Measurements from ENCODE around the gene RTP2. TPM values are rescaled to one million over a fixed set of nuclear protein-coding genes. Genes with fewer than 3 reads are reported as not detected.
"Not testable (repeated sequence)": the region's sequence is repeated elsewhere in the genome, so short reads cannot be mapped to it uniquely, and the experiment has no call there.

The RTP2 gene
- total RNA-seq, 1 experiment from 2014 or later: not detected

- Histone ChIP-seq H3K27me3 (ENCODE audit: control insufficient read depth, insufficient read depth, low read length) (no peaks in the 10 kb centered on the region), H3K36me3 (replicated peaks; ENCODE audit: control insufficient read depth, insufficient read depth, low read length) (no peaks in the 10 kb centered on the region), H3K4me3 (ENCODE audit: insufficient read depth, low read depth, low read length) (no peak overlapping the region)
- DNase-seq: no peak
Observed at GRCh38 chr3:187708696-187709095, 6.3 kb upstream of the RTP2 start.

GRCh38 chr3:187706971-187707370 lies 4.6 kb upstream of the RTP2 start:
- Histone ChIP-seq H3K27me3 (ENCODE audit: control insufficient read depth, insufficient read depth, low read length) (no peaks in the 10 kb centered on the region), H3K4me3 (ENCODE audit: insufficient read depth, low read depth, low read length) (no peak overlapping the region), H3K36me3 (replicated peaks; ENCODE audit: control insufficient read depth, insufficient read depth, low read length) (no peaks in the 10 kb centered on the region)
- no peak for DNase-seq

GRCh38 chr3:187705164-187705563 lies 2.8 kb upstream of the RTP2 start:
- no peak for DNase-seq
- Histone ChIP-seq H3K27me3 (ENCODE audit: control insufficient read depth, insufficient read depth, low read length) (no peaks in the 10 kb centered on the region), H3K36me3 (replicated peaks; ENCODE audit: control insufficient read depth, insufficient read depth, low read length) (no peaks in the 10 kb centered on the region), H3K4me3 (ENCODE audit: insufficient read depth, low read depth, low read length) (no peak overlapping the region)

GRCh38 chr3:187700249-187700648 lies 2.1 kb downstream of the RTP2 start:
- H3K27me3 ChIP-seq (ENCODE audit: control insufficient read depth, insufficient read depth, low read length): no peaks in the 10 kb centered on the region
- no peaks in the 10 kb centered on the region for H3K36me3 ChIP-seq (replicated peaks; ENCODE audit: control insufficient read depth, insufficient read depth, low read length)
- DNase-seq: no peak

GRCh38 chr3:187698499-187699399 lies 3.6 kb downstream of the RTP2 start:
- H3K4me3 ChIP-seq (ENCODE audit: insufficient read depth, low read depth, low read length): no peak overlapping the region
- no peaks in the 10 kb centered on the region for H3K36me3 ChIP-seq (replicated peaks; ENCODE audit: control insufficient read depth, insufficient read depth, low read length)
- no peak for DNase-seq
- H3K27me3 ChIP-seq (ENCODE audit: control insufficient read depth, insufficient read depth, low read length): no peaks in the 10 kb centered on the region

More at GRCh38 chr3:187700249-187700648, 2.1 kb downstream of the RTP2 start:
- no peak overlapping the region for H3K4me3 ChIP-seq (ENCODE audit: insufficient read depth, low read depth, low read length)

GRCh38 chr3:187696021-187696420 lies 6.3 kb downstream of the RTP2 start:
- no peaks in the 10 kb centered on the region for H3K27me3 ChIP-seq (ENCODE audit: control insufficient read depth, insufficient read depth, low read length)
- no peaks in the 10 kb centered on the region for H3K36me3 ChIP-seq (replicated peaks; ENCODE audit: control insufficient read depth, insufficient read depth, low read length)
- H3K4me3 ChIP-seq (ENCODE audit: insufficient read depth, low read depth, low read length): no peak overlapping the region
- no peak for DNase-seq

GRCh38 chr3:187695449-187695848 lies 6.9 kb downstream of the RTP2 start:
- DNase-seq: no peak
- no peaks in the 10 kb centered on the region for H3K27me3 ChIP-seq (ENCODE audit: control insufficient read depth, insufficient read depth, low read length)
- H3K36me3 ChIP-seq (replicated peaks; ENCODE audit: control insufficient read depth, insufficient read depth, low read length): no peaks in the 10 kb centered on the region
- H3K4me3 ChIP-seq (ENCODE audit: insufficient read depth, low read depth, low read length): no peak overlapping the region

GRCh38 chr3:187694801-187695200 lies 7.6 kb downstream of the RTP2 start:
- H3K36me3 ChIP-seq (replicated peaks; ENCODE audit: control insufficient read depth, insufficient read depth, low read length): no peaks in the 10 kb centered on the region
- no peaks in the 10 kb centered on the region for H3K27me3 ChIP-seq (ENCODE audit: control insufficient read depth, insufficient read depth, low read length)
- no peak overlapping the region for H3K4me3 ChIP-seq (ENCODE audit: insufficient read depth, low read depth, low read length)
- DNase-seq: no peak

- no peak for DNase-seq
- Histone ChIP-seq H3K4me3 (ENCODE audit: insufficient read depth, low read depth, low read length) (no peak overlapping the region), H3K36me3 (replicated peaks; ENCODE audit: control insufficient read depth, insufficient read depth, low read length) (no peaks in the 10 kb centered on the region), H3K27me3 (ENCODE audit: control insufficient read depth, insufficient read depth, low read length) (no peaks in the 10 kb centered on the region)
Observed at GRCh38 chr3:187693431-187693830, 8.9 kb downstream of the RTP2 start.

GRCh38 chr3:187689984-187690383 lies 12.4 kb downstream of the RTP2 start:
- Histone ChIP-seq H3K27me3 (ENCODE audit: control insufficient read depth, insufficient read depth, low read length) (no peaks in the 10 kb centered on the region), H3K36me3 (replicated peaks; ENCODE audit: control insufficient read depth, insufficient read depth, low read length) (no peaks in the 10 kb centered on the region), H3K4me3 (ENCODE audit: insufficient read depth, low read depth, low read length) (no peak overlapping the region)
- no peak for DNase-seq

GRCh38 chr3:187686621-187687273 lies 15.6 kb downstream of the RTP2 start:
- no peaks in the 10 kb centered on the region for H3K27me3 ChIP-seq (ENCODE audit: control insufficient read depth, insufficient read depth, low read length)
- DNase-seq: no peak
- no peaks in the 10 kb centered on the region for H3K36me3 ChIP-seq (replicated peaks; ENCODE audit: control insufficient read depth, insufficient read depth, low read length)
- H3K4me3 ChIP-seq (ENCODE audit: insufficient read depth, low read depth, low read length): no peak overlapping the region

- Histone ChIP-seq H3K4me3 (ENCODE audit: insufficient read depth, low read depth, low read length) (no peak overlapping the region), H3K27me3 (ENCODE audit: control insufficient read depth, insufficient read depth, low read length) (no peaks in the 10 kb centered on the region), H3K36me3 (replicated peaks; ENCODE audit: control insufficient read depth, insufficient read depth, low read length) (no peaks in the 10 kb centered on the region)
- DNase-seq: no peak
Observed at GRCh38 chr3:187685948-187686347, 16.4 kb downstream of the RTP2 start.

GRCh38 chr3:187684880-187685279 lies 17.5 kb downstream of the RTP2 start:
- Histone ChIP-seq H3K4me3 (ENCODE audit: insufficient read depth, low read depth, low read length) (no peak overlapping the region), H3K27me3 (ENCODE audit: control insufficient read depth, insufficient read depth, low read length) (no peaks in the 10 kb centered on the region), H3K36me3 (replicated peaks; ENCODE audit: control insufficient read depth, insufficient read depth, low read length) (no peaks in the 10 kb centered on the region)
- no peak for DNase-seq

- DNase-seq: no peak
- no peak overlapping the region for H3K4me3 ChIP-seq (ENCODE audit: insufficient read depth, low read depth, low read length)
- no peaks in the 10 kb centered on the region for H3K36me3 ChIP-seq (replicated peaks; ENCODE audit: control insufficient read depth, insufficient read depth, low read length)
- no peaks in the 10 kb centered on the region for H3K27me3 ChIP-seq (ENCODE audit: control insufficient read depth, insufficient read depth, low read length)
Observed at GRCh38 chr3:187684444-187684843, 17.9 kb downstream of the RTP2 start.

GRCh38 chr3:187681756-187682155 lies 20.6 kb downstream of the RTP2 start:
- H3K36me3 ChIP-seq (replicated peaks; ENCODE audit: control insufficient read depth, insufficient read depth, low read length); H3K27me3 ChIP-seq (ENCODE audit: control insufficient read depth, insufficient read depth, low read length); H3K4me3 ChIP-seq (ENCODE audit: insufficient read depth, low read depth, low read length); DNase-seq: not testable (repeated sequence)

Measured in H7 (cell line).